SU-DHL-6 (cell line): Measurements from ENCODE around the gene HLA-F.

Experiments used
- H2AFZ ChIP-seq: fragments of 200-600 bp; sonication (generic); 2 replicates; pipeline ENCODE4 v1.6.1; 2014; ENCODE audit warnings: low read depth, mild to moderate bottlenecking, moderate library complexity, mixed read lengths, antibody characterized with exemption, low read length; ENCODE audit not compliant: severe bottlenecking
- H3F3A ChIP-seq: fragments of 200-600 bp; shearing (Covaris generic); 2 replicates; pipeline ENCODE4 v1.6.0; 2016; ENCODE audit warnings: antibody characterized with exemption, mild to moderate bottlenecking; ENCODE audit not compliant: insufficient read depth
- H3K27ac ChIP-seq: fragments of 200-600 bp; sonication (generic); 2 replicates; pipeline ENCODE4 v1.5.1; 2016; ENCODE audit warnings: low read depth, mild to moderate bottlenecking, low read length, moderate library complexity, mixed read lengths
- H3K27me3 ChIP-seq: fragments of 200-600 bp; sonication (generic), shearing (Covaris generic); 2 replicates; pipeline ENCODE4 v1.6.0; 2014; ENCODE audit warnings: mild to moderate bottlenecking, low read length
- H3K36me3 ChIP-seq: fragments of 200-600 bp; sonication (generic); 2 replicates; pipeline ENCODE4 v1.6.1; 2014; ENCODE audit warnings: mild to moderate bottlenecking, low read length, mixed read lengths
- H3K4me2 ChIP-seq: fragments of 300-600, 200-600 bp; shearing (Covaris generic), sonication (generic); 2 replicates; pipeline ENCODE4 v1.6.0; 2014; ENCODE audit warnings: low read length, low read depth, mild to moderate bottlenecking; ENCODE audit not compliant: poor library complexity, severe bottlenecking
- H3K4me3 ChIP-seq: fragments of 200-600 bp; sonication (generic); 2 replicates; pipeline ENCODE4 v1.5.1; 2014; ENCODE audit warnings: antibody characterized with exemption, low read length, mild to moderate bottlenecking, mixed read lengths; ENCODE audit not compliant: insufficient read depth, poor library complexity, severe bottlenecking
- H3K79me2 ChIP-seq: fragments of 200-600 bp; sonication (generic); 2 replicates; pipeline ENCODE4 v1.6.1; 2014; ENCODE audit warnings: mild to moderate bottlenecking, low read length, moderate library complexity; ENCODE audit not compliant: insufficient read depth
- H3K9ac ChIP-seq: fragments of 200-600 bp; sonication (generic); 2 replicates; pipeline ENCODE4 v1.7.0; 2014; ENCODE audit warnings: mild to moderate bottlenecking, low read length
- H3K9me2 ChIP-seq: fragments of 200-600 bp; sonication (generic); replicated peaks from 2 replicates; pipeline ENCODE4 v1.6.1; 2014; ENCODE audit warnings: low read length; ENCODE audit not compliant: insufficient read depth
- H3K9me3 ChIP-seq: fragments of 200-600 bp; sonication (generic); 2 replicates; pipeline ENCODE4 v1.6.1; 2014; ENCODE audit warnings: low read length, mixed read lengths; ENCODE audit not compliant: insufficient read depth
- H4K20me1 ChIP-seq: fragments of 200-600 bp; sonication (generic); 2 replicates; pipeline ENCODE4 v1.6.1; 2014; ENCODE audit warnings: low read depth, mild to moderate bottlenecking, antibody characterized with exemption, low read length, moderate library complexity, mixed read lengths
- CTCF ChIP-seq: fragments of 200-600 bp; sonication (generic); IDR thresholded peaks from one replicate; pipeline ENCODE4 v1.5.1; 2017; ENCODE audit warnings: antibody characterized with exemption, mild to moderate bottlenecking, low read length, moderate library complexity; ENCODE audit not compliant: insufficient read depth, poor library complexity, severe bottlenecking
- EZH2phosphoT487 ChIP-seq: fragments of 200-600 bp; sonication (generic), shearing (Covaris generic); conservative IDR thresholded peaks from 2 replicates; pipeline ENCODE4 v1.6.1; 2018; ENCODE audit warnings: mild to moderate bottlenecking, antibody characterized with exemption, low read length, moderate library complexity, mixed read lengths

HLA-F gene

GRCh38 chr6:29752451-29753308, 29.4 kb downstream of the HLA-F start:
- Histone ChIP-seq H3K4me2 (peak overlapping the region; percentile 63), H3F3A (no peaks in the 10 kb centered on the region), H3K9me2 (no peaks in the 10 kb centered on the region), H3K27ac (no peak overlapping the region), H3K4me3 (peak overlapping the region; percentile 48), H3K9ac (peak overlapping the region; percentile 57), H3K79me2 (no peaks in the 10 kb centered on the region), H3K27me3 (no peaks in the 10 kb centered on the region), H4K20me1 (no peaks in the 10 kb centered on the region), H2AFZ (peak overlapping the region; percentile 96), H3K36me3 (no peaks in the 10 kb centered on the region), H3K9me3 (no peaks in the 10 kb centered on the region)
- TF ChIP-seq EZH2phosphoT487 (no peak), CTCF (peak; percentile 100)

- Histone ChIP-seq H3K36me3 (no peaks in the 10 kb centered on the region), H3K27me3 (no peaks in the 10 kb centered on the region), H3K9me3 (no peaks in the 10 kb centered on the region), H2AFZ (peak overlapping the region; percentile 96), H3K9me2 (no peaks in the 10 kb centered on the region), H3K79me2 (no peaks in the 10 kb centered on the region), H3F3A (no peaks in the 10 kb centered on the region), H3K9ac (no peak overlapping the region; the same call in 1 of the 2 replicates), H3K4me3 (peak overlapping the region; percentile 48), H4K20me1 (no peaks in the 10 kb centered on the region), H3K4me2 (peak overlapping the region; percentile 63), H3K27ac (no peak overlapping the region)
- TF ChIP-seq EZH2phosphoT487 (no peak), CTCF (no peak)
Measured at GRCh38 chr6:29753309-29753644, 30.0 kb downstream of the HLA-F start.

GRCh38 chr6:29755295-29755871, 32.1 kb downstream of the HLA-F start:
- Histone ChIP-seq H3K9ac (no peak overlapping the region), H3K4me2 (no peak overlapping the region), H3K79me2 (no peaks in the 10 kb centered on the region), H3K27me3 (no peaks in the 10 kb centered on the region), H4K20me1 (no peaks in the 10 kb centered on the region), H3K9me2 (no peaks in the 10 kb centered on the region), H3F3A (no peaks in the 10 kb centered on the region), H3K27ac (no peak overlapping the region), H3K9me3 (no peaks in the 10 kb centered on the region), H3K36me3 (no peaks in the 10 kb centered on the region), H2AFZ (no peak overlapping the region), H3K4me3 (no peak overlapping the region)
- TF ChIP-seq EZH2phosphoT487: no peak
- no peak for TF ChIP-seq CTCF
